Measurements from ENCODE around the gene USP5.

The USP5 gene

DNA sequence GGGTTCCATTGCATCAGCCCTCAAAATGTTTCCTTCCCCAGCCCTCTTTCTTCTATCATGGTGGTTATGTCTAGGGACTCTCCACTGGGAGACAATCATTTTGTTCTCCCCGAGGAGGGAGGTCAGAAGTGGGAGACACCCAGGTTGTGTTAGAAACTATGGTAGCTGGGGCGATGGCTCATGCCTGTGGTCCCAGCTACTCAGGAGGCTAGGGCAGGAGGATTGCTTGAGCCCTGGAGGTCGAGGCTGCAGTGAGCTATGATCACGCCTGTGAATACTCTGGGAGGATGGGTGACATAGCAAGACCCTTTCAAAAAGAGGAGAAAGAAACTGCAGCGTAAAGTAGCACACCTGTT lies 39.7 kb downstream of the USP5 start:
- no peak for TF ChIP-seq FOXM1 (IDR thresholded peaks at IDR 0.05; ENCODE audit: borderline replicate concordance, low read depth)
- no peak for TF ChIP-seq TCF12 (IDR thresholded peaks at IDR 0.05; ENCODE audit: low read depth)
- TF ChIP-seq, protein P1, sequence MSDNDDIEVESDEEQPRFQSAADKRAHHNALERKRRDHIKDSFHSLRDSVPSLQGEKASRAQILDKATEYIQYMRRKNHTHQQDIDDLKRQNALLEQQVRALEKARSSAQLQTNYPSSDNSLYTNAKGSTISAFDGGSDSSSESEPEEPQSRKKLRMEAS (IDR thresholded peaks at IDR 0.05), result no peak
- no peak for TF ChIP-seq YY1 (IDR thresholded peaks at IDR 0.05; ENCODE audit: low read depth)
- TF ChIP-seq CEBPB (IDR thresholded peaks at IDR 0.05), result no peak
- TF ChIP-seq CREB1 (IDR thresholded peaks at IDR 0.05; ENCODE audit: low read depth), result no peak

- TF ChIP-seq CREB1 (IDR thresholded peaks at IDR 0.05; ENCODE audit: low read depth) (no peak), CEBPB (IDR thresholded peaks at IDR 0.05) (no peak), EGR1 (IDR thresholded peaks at IDR 0.05) (no peak), ZBTB7A (IDR thresholded peaks at IDR 0.05; ENCODE audit: low read depth) (no peak), REST (IDR thresholded peaks at IDR 0.05; ENCODE audit: low read depth) (no peak), TCF12 (IDR thresholded peaks at IDR 0.05; ENCODE audit: low read depth) (no peak), FOXM1 (IDR thresholded peaks at IDR 0.05; ENCODE audit: borderline replicate concordance, low read depth) (no peak), YY1 (IDR thresholded peaks at IDR 0.05; ENCODE audit: low read depth) (no peak), TAF1 (IDR thresholded peaks at IDR 0.05; ENCODE audit: low read depth) (no peak), RAD21 (IDR thresholded peaks at IDR 0.05; ENCODE audit: low read depth) (no peak), NFIC (IDR thresholded peaks at IDR 0.05) (no peak), TEAD4 (IDR thresholded peaks at IDR 0.05) (no peak), USF1 (IDR thresholded peaks at IDR 0.05) (no peak), EP300 (IDR thresholded peaks at IDR 0.05; ENCODE audit: borderline replicate concordance) (no peak)
- TF ChIP-seq, protein P1 (IDR thresholded peaks at IDR 0.05), result no peak
Measured at GRCh38 chr12:6894321-6894720, 42.4 kb downstream of the USP5 start.

GRCh38 chr12:6896846-6897435 lies 45.0 kb downstream of the USP5 start:
- TF ChIP-seq TAF1 (IDR thresholded peaks at IDR 0.05; ENCODE audit: low read depth) (no peak), RAD21 (IDR thresholded peaks at IDR 0.05; ENCODE audit: low read depth) (no peak), CEBPB (IDR thresholded peaks at IDR 0.05) (no peak), ZBTB7A (IDR thresholded peaks at IDR 0.05; ENCODE audit: low read depth) (no peak), EP300 (IDR thresholded peaks at IDR 0.05; ENCODE audit: borderline replicate concordance) (no peak), TEAD4 (IDR thresholded peaks at IDR 0.05) (no peak)

GRCh38 chr12:6899427-6899826 lies 47.5 kb downstream of the USP5 start:
- TF ChIP-seq TEAD4 (IDR thresholded peaks at IDR 0.05) (no peak), CREB1 (IDR thresholded peaks at IDR 0.05; ENCODE audit: low read depth) (no peak), TCF12 (IDR thresholded peaks at IDR 0.05; ENCODE audit: low read depth) (no peak), TAF1 (IDR thresholded peaks at IDR 0.05; ENCODE audit: low read depth) (no peak), USF1 (IDR thresholded peaks at IDR 0.05) (no peak), CEBPB (IDR thresholded peaks at IDR 0.05) (no peak), YY1 (IDR thresholded peaks at IDR 0.05; ENCODE audit: low read depth) (no peak), NFIC (IDR thresholded peaks at IDR 0.05) (no peak), FOXM1 (IDR thresholded peaks at IDR 0.05; ENCODE audit: borderline replicate concordance, low read depth) (no peak), EGR1 (IDR thresholded peaks at IDR 0.05) (no peak), REST (IDR thresholded peaks at IDR 0.05; ENCODE audit: low read depth) (no peak), ZBTB7A (IDR thresholded peaks at IDR 0.05; ENCODE audit: low read depth) (no peak)

GRCh38 chr12:6899837-6900519 lies 48.0 kb downstream of the USP5 start:
- no peak for TF ChIP-seq TEAD4 (IDR thresholded peaks at IDR 0.05)
- TF ChIP-seq, protein P1 (IDR thresholded peaks at IDR 0.05), result peak; percentile 36; the same call in 1 of the 2 replicates
- TF ChIP-seq EGR1 (IDR thresholded peaks at IDR 0.05), result no peak
- TF ChIP-seq TCF12 (IDR thresholded peaks at IDR 0.05; ENCODE audit: low read depth), result no peak
- no peak for TF ChIP-seq EP300 (IDR thresholded peaks at IDR 0.05; ENCODE audit: borderline replicate concordance)
- no peak for TF ChIP-seq REST (IDR thresholded peaks at IDR 0.05; ENCODE audit: low read depth)
- no peak for TF ChIP-seq ZBTB7A (IDR thresholded peaks at IDR 0.05; ENCODE audit: low read depth)
- TF ChIP-seq CEBPB (IDR thresholded peaks at IDR 0.05), result no peak
- TF ChIP-seq RAD21 (IDR thresholded peaks at IDR 0.05; ENCODE audit: low read depth), result no peak
- no peak for TF ChIP-seq YY1 (IDR thresholded peaks at IDR 0.05; ENCODE audit: low read depth)
- no peak for TF ChIP-seq FOXM1 (IDR thresholded peaks at IDR 0.05; ENCODE audit: borderline replicate concordance, low read depth)
- no peak for TF ChIP-seq CREB1 (IDR thresholded peaks at IDR 0.05; ENCODE audit: low read depth)
- TF ChIP-seq TAF1 (IDR thresholded peaks at IDR 0.05; ENCODE audit: low read depth), result no peak
- no peak for TF ChIP-seq USF1 (IDR thresholded peaks at IDR 0.05)
- peak; percentile 9; the same call in 1 of the 2 replicates for TF ChIP-seq NFIC (IDR thresholded peaks at IDR 0.05)

Data from Ishikawa (cell line).